Measurements from ENCODE around the gene SPAG17.

The SPAG17 gene

DNA sequence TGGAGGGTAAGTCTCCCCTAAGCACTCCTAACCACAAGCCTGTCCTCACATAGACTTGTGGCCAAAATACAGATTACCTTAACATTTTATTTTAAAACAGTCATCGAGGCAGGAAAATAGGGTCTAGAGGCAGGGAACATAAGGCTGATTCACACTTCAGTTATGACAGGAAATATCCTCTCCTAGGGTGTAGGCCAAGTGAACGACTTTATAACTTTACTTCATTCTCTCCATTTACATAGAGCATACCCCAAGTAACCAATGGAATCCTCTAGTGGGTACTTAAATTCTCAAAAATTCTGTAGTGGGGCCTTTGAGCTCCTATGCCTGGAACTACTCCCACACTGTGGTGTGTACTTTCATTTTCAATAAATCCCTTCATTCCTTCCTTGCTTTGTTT, 142.5 kb downstream of the SPAG17 start:
- TF ChIP-seq, protein P1, sequence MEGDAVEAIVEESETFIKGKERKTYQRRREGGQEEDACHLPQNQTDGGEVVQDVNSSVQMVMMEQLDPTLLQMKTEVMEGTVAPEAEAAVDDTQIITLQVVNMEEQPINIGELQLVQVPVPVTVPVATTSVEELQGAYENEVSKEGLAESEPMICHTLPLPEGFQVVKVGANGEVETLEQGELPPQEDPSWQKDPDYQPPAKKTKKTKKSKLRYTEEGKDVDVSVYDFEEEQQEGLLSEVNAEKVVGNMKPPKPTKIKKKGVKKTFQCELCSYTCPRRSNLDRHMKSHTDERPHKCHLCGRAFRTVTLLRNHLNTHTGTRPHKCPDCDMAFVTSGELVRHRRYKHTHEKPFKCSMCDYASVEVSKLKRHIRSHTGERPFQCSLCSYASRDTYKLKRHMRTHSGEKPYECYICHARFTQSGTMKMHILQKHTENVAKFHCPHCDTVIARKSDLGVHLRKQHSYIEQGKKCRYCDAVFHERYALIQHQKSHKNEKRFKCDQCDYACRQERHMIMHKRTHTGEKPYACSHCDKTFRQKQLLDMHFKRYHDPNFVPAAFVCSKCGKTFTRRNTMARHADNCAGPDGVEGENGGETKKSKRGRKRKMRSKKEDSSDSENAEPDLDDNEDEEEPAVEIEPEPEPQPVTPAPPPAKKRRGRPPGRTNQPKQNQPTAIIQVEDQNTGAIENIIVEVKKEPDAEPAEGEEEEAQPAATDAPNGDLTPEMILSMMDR (IDR thresholded peaks at IDR 0.05; ENCODE audit: control extremely low read depth, extremely low read depth, low read depth, missing control alignments) = no peak
- CTCF ChIA-PET = no interaction called here
- DNase-seq (ENCODE audit: extremely low spot score) = no peak
- POLR2A ChIA-PET = no interaction called here

DNA sequence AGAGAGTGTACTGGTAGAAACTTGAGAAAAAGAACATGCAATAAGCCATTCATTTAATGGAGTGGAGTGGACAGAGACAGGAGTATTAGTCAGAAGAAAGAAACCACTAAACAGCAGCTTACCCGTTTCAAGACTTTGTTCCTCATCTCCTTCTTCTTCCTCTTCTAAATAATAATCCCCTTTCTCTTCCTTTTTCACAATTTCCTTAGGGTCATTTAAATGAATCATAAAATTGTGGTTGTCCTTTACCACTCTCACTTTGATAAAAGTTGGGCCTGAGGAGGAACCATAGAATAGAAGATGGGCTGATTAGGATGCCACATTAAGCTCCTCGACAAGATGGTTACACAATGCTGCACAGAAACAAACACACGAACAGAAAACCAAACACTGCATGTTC, 145.9 kb downstream of the SPAG17 start:
- ChIA-PET CTCF (no interaction called here), POLR2A (no interaction called here)
- TF ChIP-seq, protein P1 (IDR thresholded peaks at IDR 0.05; ENCODE audit: control extremely low read depth, extremely low read depth, low read depth, missing control alignments) = no peak
- no peak for DNase-seq (ENCODE audit: extremely low spot score)

- CTCF ChIA-PET = no interaction called here
- POLR2A ChIA-PET = no interaction called here
These were observed 152.1 kb downstream of the SPAG17 start for GRCh38 chr1:118032883-118033282.

GRCh38 chr1:118028267-118028666, 156.8 kb downstream of the SPAG17 start:
- POLR2A ChIA-PET = no interaction called here
- DNase-seq (ENCODE audit: extremely low spot score) = no peak
- CTCF ChIA-PET = no interaction called here
- TF ChIP-seq, protein P1 (IDR thresholded peaks at IDR 0.05; ENCODE audit: control extremely low read depth, extremely low read depth, low read depth, missing control alignments) = no peak

More at GRCh38 chr1:118032883-118033282, 152.1 kb downstream of the SPAG17 start:
- no peak for DNase-seq (ENCODE audit: extremely low spot score)
- TF ChIP-seq, protein P1 (IDR thresholded peaks at IDR 0.05; ENCODE audit: control extremely low read depth, extremely low read depth, low read depth, missing control alignments) = no peak

GRCh38 chr1:118023199-118023598, 161.8 kb downstream of the SPAG17 start:
- TF ChIP-seq, protein P1 (IDR thresholded peaks at IDR 0.05; ENCODE audit: control extremely low read depth, extremely low read depth, low read depth, missing control alignments) = no peak
- POLR2A ChIA-PET = no interaction called here
- DNase-seq (ENCODE audit: extremely low spot score) = no peak
- CTCF ChIA-PET = no interaction called here

DNA sequence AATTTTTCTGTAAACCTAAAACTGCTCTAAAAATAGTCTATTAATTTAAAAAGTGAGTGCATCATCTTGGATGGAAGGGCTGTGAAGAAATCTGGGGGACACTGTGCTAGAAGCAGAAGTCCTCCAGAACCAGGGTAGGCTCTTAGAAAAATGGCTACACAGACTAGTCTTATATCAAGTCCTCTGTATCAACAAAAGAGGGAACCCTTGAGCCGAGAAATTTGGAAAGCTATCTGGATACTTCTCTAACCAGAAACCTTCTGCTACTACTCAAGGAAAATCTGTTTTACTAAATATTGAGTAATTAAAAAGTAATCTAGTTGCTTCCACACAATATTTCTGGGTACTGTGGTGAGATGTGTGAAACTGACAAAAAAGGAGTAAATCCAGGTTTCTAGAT, 163.4 kb downstream of the SPAG17 start:
- CTCF ChIA-PET = no interaction called here
- POLR2A ChIA-PET = no interaction called here
- TF ChIP-seq, protein P1 (IDR thresholded peaks at IDR 0.05; ENCODE audit: control extremely low read depth, extremely low read depth, low read depth, missing control alignments) = no peak
- DNase-seq (ENCODE audit: extremely low spot score) = no peak

- ChIA-PET POLR2A (no interaction called here), CTCF (no interaction called here)
- DNase-seq (ENCODE audit: extremely low spot score) = no peak
- TF ChIP-seq, protein P1 (IDR thresholded peaks at IDR 0.05; ENCODE audit: control extremely low read depth, extremely low read depth, low read depth, missing control alignments) = no peak
These were observed 167.0 kb downstream of the SPAG17 start for GRCh38 chr1:118018060-118018459.
